Testis (tissue), 3 donors: ENCODE results near the gene GRIA1. TPM values are rescaled to one million over a fixed set of nuclear protein-coding genes. Genes with fewer than 3 reads are reported as not detected.

Experiments used
- DNase-seq: peaks from one replicate; pipeline ENCODE4 v3.0.0-alpha.2; 2019
- H3K27ac ChIP-seq, 2 donors: fragments of 200-600 bp; sonication (generic); one replicate each; pipeline ENCODE4 v1.5.1; 2019
- H3K27me3 ChIP-seq: fragments of 200-600 bp; sonication (generic); one replicate; pipeline ENCODE4 v1.5.1; 2019
- H3K36me3 ChIP-seq: fragments of 200-600 bp; sonication (generic); one replicate; pipeline ENCODE4 v1.5.1; 2017; ENCODE audit warnings: low read depth; ENCODE audit errors: missing control alignments
- H3K4me1 ChIP-seq: fragments of 200-600 bp; sonication (generic); one replicate; pipeline ENCODE4 v1.5.1; 2019
- H3K4me3 ChIP-seq, 2 donors: fragments of 200-600 bp; sonication (generic); one replicate each; pipeline ENCODE4 v1.5.1; 2017 to 2019
- H3K9me3 ChIP-seq: fragments of 200-600 bp; sonication (generic); one replicate; pipeline ENCODE4 v1.5.1; 2017
- POLR2A ChIP-seq: fragments of 450-650 bp; IDR thresholded peaks from one replicate; pipeline ENCODE4 v1.6.1; 2017; ENCODE audit warnings: antibody characterized with exemption, mild to moderate bottlenecking, moderate library complexity
- WGBS, 2 donors: methylation state at CpG; one replicate each; pipeline ENCODE4 v1.1.5; 2018; 5-methylcytosine and 5-hydroxymethylcytosine counted together
- intact Hi-C: fragments of 100-400 bp; cut with DNase I; formaldehyde crosslinking; loops from one replicate; pipeline ENCODE4 v1.15.1; 2023; ENCODE audit warnings: low total_unique reads
- polyA plus RNA-seq: library from polyadenylated mRNA; stranded (reverse); fragments of 350-450 nt; fragmentation: Illumina TruSeq; extraction: RNeasy Lipid Tissue Mini Kit (QIAGEN cat#74804); gene quantifications from one replicate; pipeline ENCODE4 v1.2.3, GENCODE V29; 2014; ENCODE audit warnings: low read depth, low replicate concordance; ENCODE audit not compliant: insufficient read depth
- total RNA-seq, 2 donors: library from RNA; depleted of rRNA; stranded (reverse); fragments of >200 nt; gene quantifications; one replicate each; pipeline ENCODE4 v1.2.3, GENCODE V29; 2016
- TF ChIP-seq, protein P1 (sequence below), 3 experiments: fragments of 450-650 bp in 2 of 3; fragments of 200-600 bp in 1 of 3; sonication (generic) in 1 of 3; IDR thresholded peaks; one replicate each; pipeline ENCODE4 v1.5.1; 2016 to 2019; ENCODE audit warnings: antibody characterized with exemption in 3 of 3, mild to moderate bottlenecking in 2 of 3, moderate library complexity in 1 of 3

GRIA1 gene
- total and polyA plus RNA-seq, 3 donors from 2014 or later, result 0.93 to 5.4 (median 3.5) TPM

- H3K4me3 ChIP-seq, result no peak overlapping the region
- 82 to 89% methylated on average over 2 of the region's 2 CpGs for WGBS, 2 donors
- intact Hi-C loops, result no loop called here
- no peaks in the 10 kb centered on the region for H3K9me3 ChIP-seq
- H3K36me3 ChIP-seq, result no peaks in the 10 kb centered on the region
- H3K4me1 ChIP-seq, result no peaks in the 10 kb centered on the region
- H3K27me3 ChIP-seq, result no peaks in the 10 kb centered on the region
- TF ChIP-seq, protein P1, sequence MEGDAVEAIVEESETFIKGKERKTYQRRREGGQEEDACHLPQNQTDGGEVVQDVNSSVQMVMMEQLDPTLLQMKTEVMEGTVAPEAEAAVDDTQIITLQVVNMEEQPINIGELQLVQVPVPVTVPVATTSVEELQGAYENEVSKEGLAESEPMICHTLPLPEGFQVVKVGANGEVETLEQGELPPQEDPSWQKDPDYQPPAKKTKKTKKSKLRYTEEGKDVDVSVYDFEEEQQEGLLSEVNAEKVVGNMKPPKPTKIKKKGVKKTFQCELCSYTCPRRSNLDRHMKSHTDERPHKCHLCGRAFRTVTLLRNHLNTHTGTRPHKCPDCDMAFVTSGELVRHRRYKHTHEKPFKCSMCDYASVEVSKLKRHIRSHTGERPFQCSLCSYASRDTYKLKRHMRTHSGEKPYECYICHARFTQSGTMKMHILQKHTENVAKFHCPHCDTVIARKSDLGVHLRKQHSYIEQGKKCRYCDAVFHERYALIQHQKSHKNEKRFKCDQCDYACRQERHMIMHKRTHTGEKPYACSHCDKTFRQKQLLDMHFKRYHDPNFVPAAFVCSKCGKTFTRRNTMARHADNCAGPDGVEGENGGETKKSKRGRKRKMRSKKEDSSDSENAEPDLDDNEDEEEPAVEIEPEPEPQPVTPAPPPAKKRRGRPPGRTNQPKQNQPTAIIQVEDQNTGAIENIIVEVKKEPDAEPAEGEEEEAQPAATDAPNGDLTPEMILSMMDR (IDR thresholded peaks at IDR 0.05), result no peak
- no peak for TF ChIP-seq POLR2A
- DNase-seq, result no peak
- no peak overlapping the region for H3K27ac ChIP-seq
Observed at GRCh38 chr5:153585622-153586277, 95.3 kb downstream of the GRIA1 start.

DNA sequence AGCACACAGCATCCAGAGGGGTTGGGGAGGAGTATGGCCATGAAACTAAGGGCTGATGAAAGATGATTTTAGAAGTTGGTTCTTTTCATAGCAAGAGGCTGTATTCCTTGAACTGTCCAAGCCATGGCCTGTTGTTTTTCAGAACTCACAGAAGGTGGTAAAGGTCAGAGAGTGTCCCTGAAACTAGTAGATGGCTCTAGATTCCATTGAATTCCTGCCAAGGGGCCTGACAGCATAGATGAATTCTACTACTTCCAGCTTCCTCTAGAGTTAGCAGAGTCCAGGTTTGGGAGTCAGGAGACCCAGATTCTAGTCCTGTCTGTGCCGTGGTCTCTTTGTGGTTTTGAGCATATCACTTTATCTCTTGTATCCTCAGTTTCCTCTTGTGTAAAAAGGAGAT, 101.6 kb downstream of the GRIA1 start:
- H3K27ac ChIP-seq, result no peak overlapping the region
- DNase-seq, result no peak
- H3K36me3 ChIP-seq, result no peaks in the 10 kb centered on the region
- WGBS, 2 donors, result 67 to 74% methylated on average over 1 of the region's 1 CpG
- intact Hi-C loops, result no loop called here
- no peak overlapping the region for H3K4me3 ChIP-seq
- H3K4me1 ChIP-seq, result no peaks in the 10 kb centered on the region
- TF ChIP-seq, protein P1 (IDR thresholded peaks at IDR 0.05), result no peak
- no peak for TF ChIP-seq POLR2A
- H3K9me3 ChIP-seq, result no peaks in the 10 kb centered on the region
- H3K27me3 ChIP-seq, result no peaks in the 10 kb centered on the region

- TF ChIP-seq POLR2A, result no peak
- TF ChIP-seq, protein P1 (IDR thresholded peaks at IDR 0.05), result no peak
- no peak for DNase-seq
- H3K36me3 ChIP-seq, result no peaks in the 10 kb centered on the region
- no peaks in the 10 kb centered on the region for H3K4me1 ChIP-seq
- no peaks in the 10 kb centered on the region for H3K9me3 ChIP-seq
- no peaks in the 10 kb centered on the region for H3K27me3 ChIP-seq
- intact Hi-C loops, result no loop called here
- H3K27ac ChIP-seq, result no peak overlapping the region
- no peak overlapping the region for H3K4me3 ChIP-seq
Observed at GRCh38 chr5:153594785-153595184, 104.3 kb downstream of the GRIA1 start.

DNA sequence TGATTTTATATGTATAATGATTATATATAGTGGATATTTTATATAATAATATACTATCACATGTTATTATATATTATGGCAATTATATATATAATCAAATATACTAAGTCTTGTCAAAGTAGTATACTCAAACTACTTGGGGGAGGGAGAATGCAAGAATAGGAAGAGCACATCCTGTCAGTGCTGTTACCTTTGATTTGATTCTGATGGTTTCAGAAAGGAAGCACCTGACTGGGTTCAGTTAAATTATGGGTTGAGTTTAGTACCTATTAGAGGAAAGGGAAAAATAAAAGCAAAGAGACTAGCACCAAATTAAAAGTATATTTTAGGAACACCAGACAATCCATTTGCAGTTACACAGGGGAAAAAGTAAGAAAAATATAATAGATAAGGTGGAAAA, 107.6 kb downstream of the GRIA1 start:
- no peak for TF ChIP-seq POLR2A
- TF ChIP-seq, protein P1 (IDR thresholded peaks at IDR 0.05), result no peak
- H3K36me3 ChIP-seq, result no peaks in the 10 kb centered on the region
- intact Hi-C loops, result no loop called here
- no peak overlapping the region for H3K27ac ChIP-seq
- DNase-seq, result no peak
- H3K4me1 ChIP-seq, result no peaks in the 10 kb centered on the region
- no peaks in the 10 kb centered on the region for H3K9me3 ChIP-seq
- no peaks in the 10 kb centered on the region for H3K27me3 ChIP-seq
- no peak overlapping the region for H3K4me3 ChIP-seq

DNA sequence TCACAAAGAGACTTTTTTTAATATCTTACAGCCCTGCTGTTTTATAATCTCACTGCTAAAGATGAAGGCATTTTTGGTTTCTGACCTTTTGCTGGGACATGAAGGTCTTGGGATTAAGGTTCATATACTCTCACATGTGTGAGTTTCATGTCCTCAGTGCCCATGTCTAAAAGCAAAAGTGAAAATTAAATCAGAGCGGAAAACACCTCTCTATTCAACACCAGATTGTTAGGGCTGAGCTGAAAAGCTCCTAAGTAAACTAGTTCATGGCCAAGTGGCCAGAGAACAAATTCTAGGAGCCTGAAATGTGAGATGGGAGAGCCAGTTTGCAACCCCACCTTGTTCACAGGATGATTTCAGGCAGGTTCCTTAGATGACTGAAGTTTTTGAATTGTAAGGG, 110.9 kb downstream of the GRIA1 start:
- Histone ChIP-seq H3K4me1 (no peaks in the 10 kb centered on the region), H3K9me3 (no peaks in the 10 kb centered on the region), H3K36me3 (no peaks in the 10 kb centered on the region), H3K27me3 (no peaks in the 10 kb centered on the region), H3K4me3 (no peak overlapping the region), H3K27ac (no peak overlapping the region)
- no peak for DNase-seq
- 83% methylated on average over 1 of the region's 1 CpG for WGBS, 2 donors
- intact Hi-C loops, result no loop called here
- no peak for TF ChIP-seq POLR2A
- TF ChIP-seq, protein P1 (IDR thresholded peaks at IDR 0.05), result no peak
